IPS-15b (cell line): ENCODE measurements around the gene GALNT9.

Experiments
- H3K27me3 ChIP-seq: one replicate; pipeline ENCODE4 v1.6.1; 2013; ENCODE audit warnings: low read length; ENCODE audit not compliant: control insufficient read depth, insufficient read depth
- H3K36me3 ChIP-seq: one replicate; pipeline ENCODE4 v1.6.1; 2013; ENCODE audit warnings: low read length; ENCODE audit not compliant: control insufficient read depth, insufficient read depth
- H3K4me1 ChIP-seq: one replicate; pipeline ENCODE4 v1.6.1; 2013; ENCODE audit warnings: mild to moderate bottlenecking, low read length; ENCODE audit not compliant: control insufficient read depth, insufficient read depth
- H3K4me3 ChIP-seq: one replicate; pipeline ENCODE4 v1.5.1; 2013; ENCODE audit warnings: low read depth, low read length
- H3K9ac ChIP-seq: one replicate; pipeline ENCODE4 v1.6.1; 2013; ENCODE audit warnings: low read depth, mild to moderate bottlenecking, low read length
- H3K9me3 ChIP-seq: one replicate; pipeline ENCODE4 v1.6.1; 2013; ENCODE audit warnings: mild to moderate bottlenecking, low read length; ENCODE audit not compliant: control insufficient read depth, insufficient read depth

Gene GALNT9

GRCh38 chr12:132148368-132149045 is 180.9 kb downstream of the GALNT9 start:
- Histone ChIP-seq H3K4me3 (no peak overlapping the region), H3K9ac (no peak overlapping the region), H3K4me1 (no peaks in the 10 kb centered on the region), H3K36me3 (peaks cover 18% of the 10 kb centered on the region), H3K27me3 (no peaks in the 10 kb centered on the region), H3K9me3 (no peaks in the 10 kb centered on the region)

- H3K36me3 ChIP-seq: peaks cover 18% of the 10 kb centered on the region
- no peaks in the 10 kb centered on the region for H3K9me3 ChIP-seq
- no peaks in the 10 kb centered on the region for H3K4me1 ChIP-seq
- no peaks in the 10 kb centered on the region for H3K27me3 ChIP-seq
- no peak overlapping the region for H3K9ac ChIP-seq
- no peak overlapping the region for H3K4me3 ChIP-seq
Observed at GRCh38 chr12:132147423-132148367, 181.7 kb downstream of the GALNT9 start.

- no peaks in the 10 kb centered on the region for H3K9me3 ChIP-seq
- H3K9ac ChIP-seq: no peak overlapping the region
- no peaks in the 10 kb centered on the region for H3K4me1 ChIP-seq
- H3K27me3 ChIP-seq: no peaks in the 10 kb centered on the region
- no peak overlapping the region for H3K4me3 ChIP-seq
- peaks cover 18% of the 10 kb centered on the region for H3K36me3 ChIP-seq
Observed at GRCh38 chr12:132146772-132147422, 182.5 kb downstream of the GALNT9 start.
